ENCODE results near the gene ETFDH. TPM values are rescaled to one million over a fixed set of nuclear protein-coding genes. Genes with fewer than 3 reads are reported as not detected.

Gene ETFDH
- total RNA-seq, 1 experiment from 2014 or later, result 21.0 TPM

GRCh38 chr4:158673633-158674032 lies 1.5 kb downstream of the ETFDH start:
- H2AFZ ChIP-seq, result no peak overlapping the region
- ChIA-PET CTCF (no interaction called here), POLR2A (ENCODE audit: unreplicated experiment) (no interaction called here)
- H4K20me1 ChIP-seq (ENCODE audit: insufficient read depth), result no peaks in the 10 kb centered on the region
- no peak overlapping the region; the same call in 1 of the 2 replicates for H3K4me3 ChIP-seq
- H3K79me2 ChIP-seq (ENCODE audit: low read depth), result peaks cover 19% of the 10 kb centered on the region
- DNase-seq, result no peak
- no peaks in the 10 kb centered on the region for H3K9me2 ChIP-seq (ENCODE audit: insufficient read depth)
- no peaks in the 10 kb centered on the region for H3K9me3 ChIP-seq (ENCODE audit: insufficient read depth, low read depth)
- intact Hi-C loops (cut with micrococcal nuclease; ENCODE audit: unreplicated experiment), result no loop called here
- no peak overlapping the region for H3K27ac ChIP-seq
- BruUV-seq (replicated peaks), result no TSS peak
- TF ChIP-seq CTCF (conservative IDR thresholded peaks at IDR 0.05), result no peak
- TF ChIP-seq EZH2 (IDR thresholded peaks at IDR 0.05; ENCODE audit: low read depth), result no peak
- H3F3A ChIP-seq (ENCODE audit: insufficient read depth, low read depth), result peaks cover 8% of the 10 kb centered on the region; the same call in 1 of the 2 replicates
- H3K27me3 ChIP-seq (ENCODE audit: insufficient read depth, low read depth), result no peaks in the 10 kb centered on the region
- peak overlapping the region; percentile 79; the same call in 1 of the 2 replicates for H3K4me2 ChIP-seq
- peaks cover 8% of the 10 kb centered on the region for H3K4me1 ChIP-seq (replicated peaks; ENCODE audit: insufficient read depth)
- no peaks in the 10 kb centered on the region for H3K36me3 ChIP-seq (ENCODE audit: low read depth)

- Histone ChIP-seq H3K9me3 (ENCODE audit: insufficient read depth, low read depth) (no peaks in the 10 kb centered on the region), H4K20me1 (ENCODE audit: insufficient read depth) (no peaks in the 10 kb centered on the region), H2AFZ (no peak overlapping the region), H3K27ac (no peak overlapping the region), H3K9me2 (ENCODE audit: insufficient read depth) (no peaks in the 10 kb centered on the region), H3F3A (ENCODE audit: insufficient read depth, low read depth) (peaks cover 8% of the 10 kb centered on the region; the same call in 1 of the 2 replicates), H3K4me1 (replicated peaks; ENCODE audit: insufficient read depth) (no peaks in the 10 kb centered on the region; the same call in 1 of the 2 replicates), H3K79me2 (ENCODE audit: low read depth) (0 out of 2 replicates have a peak, but pooled peaks cover 1% of the 10 kb centered on the region), H3K4me2 (no peak overlapping the region), H3K4me3 (no peak overlapping the region), H3K36me3 (ENCODE audit: low read depth) (no peaks in the 10 kb centered on the region), H3K27me3 (ENCODE audit: insufficient read depth, low read depth) (no peaks in the 10 kb centered on the region)
- TF ChIP-seq EZH2 (IDR thresholded peaks at IDR 0.05; ENCODE audit: low read depth), result no peak
- no peak for TF ChIP-seq CTCF (conservative IDR thresholded peaks at IDR 0.05)
- POLR2A ChIA-PET (ENCODE audit: unreplicated experiment), result no interaction called here
- BruUV-seq (replicated peaks), result no TSS peak
- DNase-seq, result no peak
- intact Hi-C loops (cut with micrococcal nuclease; ENCODE audit: unreplicated experiment), result no loop called here
- CTCF ChIA-PET, result no interaction called here
These were observed 4.0 kb downstream of the ETFDH start for GRCh38 chr4:158676076-158676475.

- H3K9me2 ChIP-seq (ENCODE audit: insufficient read depth), result no peaks in the 10 kb centered on the region
- ChIA-PET POLR2A (ENCODE audit: unreplicated experiment) (no interaction called here), CTCF (interaction anchor here (0.6 kb wide), 1 partner anchor 531 kb away, joined by 3 read pairs; no protein-coding TSS in a partner anchor)
- intact Hi-C loops (cut with micrococcal nuclease; ENCODE audit: unreplicated experiment), result no loop called here
- no peak overlapping the region for H3K4me2 ChIP-seq
- no peak overlapping the region for H3K4me3 ChIP-seq
- H4K20me1 ChIP-seq (ENCODE audit: insufficient read depth), result no peaks in the 10 kb centered on the region
- H3K4me1 ChIP-seq (replicated peaks; ENCODE audit: insufficient read depth), result no peaks in the 10 kb centered on the region
- H3K27me3 ChIP-seq (ENCODE audit: insufficient read depth, low read depth), result no peaks in the 10 kb centered on the region
- no peak overlapping the region for H3K27ac ChIP-seq
- H2AFZ ChIP-seq, result no peak overlapping the region
- DNase-seq, result no peak
- H3K36me3 ChIP-seq (ENCODE audit: low read depth), result no peaks in the 10 kb centered on the region
- no TSS peak for BruUV-seq (replicated peaks)
- TF ChIP-seq CTCF (conservative IDR thresholded peaks at IDR 0.05) (no peak), EZH2 (IDR thresholded peaks at IDR 0.05; ENCODE audit: low read depth) (no peak)
- H3F3A ChIP-seq (ENCODE audit: insufficient read depth, low read depth), result no peaks in the 10 kb centered on the region
- no peaks in the 10 kb centered on the region for H3K79me2 ChIP-seq (ENCODE audit: low read depth)
- H3K9me3 ChIP-seq (ENCODE audit: insufficient read depth, low read depth), result no peaks in the 10 kb centered on the region
These were observed 6.7 kb downstream of the ETFDH start for GRCh38 chr4:158678767-158679166.
